HEK293T (cell line): ENCODE measurements around the gene WDTC1.

Experiments
- BHLHE40 ChIP-seq: fragments of 450-650 bp; IDR thresholded peaks from 2 replicates; pipeline ENCODE4 v1.6.1; 2016; ENCODE audit warnings: mild to moderate bottlenecking, moderate library complexity, borderline replicate concordance
- ELF4 ChIP-seq: fragments of 450-650 bp; IDR thresholded peaks from 2 replicates; pipeline ENCODE4 v1.6.1; 2017; ENCODE audit warnings: antibody characterized with exemption
- FOXA1 ChIP-seq: fragments of 450-650 bp; IDR thresholded peaks from 2 replicates; pipeline ENCODE4 v1.6.1; 2016; ENCODE audit warnings: mild to moderate bottlenecking
- FOXK2 ChIP-seq: fragments of 450-650 bp; IDR thresholded peaks from 2 replicates; pipeline ENCODE4 v1.6.1; 2016; ENCODE audit warnings: mild to moderate bottlenecking
- FOXM1 ChIP-seq: fragments of 450-650 bp; IDR thresholded peaks from 2 replicates; pipeline ENCODE4 v1.6.1; 2017; ENCODE audit warnings: mild to moderate bottlenecking, borderline replicate concordance
- HDGF ChIP-seq: fragments of 450-650 bp; IDR thresholded peaks from 2 replicates; pipeline ENCODE4 v1.6.1; 2017; ENCODE audit warnings: antibody characterized with exemption, borderline replicate concordance
- L3MBTL2 ChIP-seq: fragments of 450-650 bp; conservative IDR thresholded peaks from 2 replicates; pipeline ENCODE4 v1.6.1; 2016; ENCODE audit warnings: mild to moderate bottlenecking
- LEF1 ChIP-seq: fragments of 450-650 bp; IDR thresholded peaks from 2 replicates; pipeline ENCODE4 v1.6.1; 2017; ENCODE audit warnings: mild to moderate bottlenecking, borderline replicate concordance
- SP1 ChIP-seq: fragments of 450-650 bp; IDR thresholded peaks from 2 replicates; pipeline ENCODE4 v1.6.1; 2017
- SUZ12 ChIP-seq: fragments of 450-650 bp; IDR thresholded peaks from 2 replicates; pipeline ENCODE4 v1.6.1; 2016; ENCODE audit warnings: mild to moderate bottlenecking
- TARDBP ChIP-seq: fragments of 450-650 bp; IDR thresholded peaks from 2 replicates; pipeline ENCODE4 v1.6.1; 2016
- TF ChIP-seq, protein P1 (sequence below): fragments of 450-650 bp; IDR thresholded peaks from 2 replicates; pipeline ENCODE4 v1.6.1; 2016

DNA sequence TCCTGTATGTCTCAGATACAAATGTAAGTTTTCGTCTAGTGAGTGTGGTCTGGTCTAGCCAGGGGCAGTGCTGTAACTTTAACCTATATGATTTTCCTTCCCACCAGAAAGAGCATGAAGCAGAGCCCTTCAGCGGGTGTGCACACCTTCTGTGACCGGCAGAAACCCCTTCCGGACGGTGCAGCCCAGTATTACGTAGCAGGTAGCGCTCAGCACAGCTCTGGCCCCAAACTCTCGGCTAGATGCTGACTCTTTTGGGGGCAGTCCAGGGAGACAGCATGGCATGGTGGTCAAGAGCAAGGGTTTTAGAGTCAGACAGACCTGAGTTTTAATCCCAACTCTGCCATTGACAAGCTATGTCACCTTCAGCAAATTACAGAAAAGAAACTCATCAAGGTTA is 59.5 kb downstream of the WDTC1 start:
- TF ChIP-seq FOXM1 (no peak), SUZ12 (no peak), SP1 (no peak), HDGF (no peak), FOXK2 (no peak), L3MBTL2 (no peak), BHLHE40 (no peak), TARDBP (no peak), FOXA1 (no peak), ELF4 (no peak), LEF1 (no peak)
- TF ChIP-seq, protein P1, sequence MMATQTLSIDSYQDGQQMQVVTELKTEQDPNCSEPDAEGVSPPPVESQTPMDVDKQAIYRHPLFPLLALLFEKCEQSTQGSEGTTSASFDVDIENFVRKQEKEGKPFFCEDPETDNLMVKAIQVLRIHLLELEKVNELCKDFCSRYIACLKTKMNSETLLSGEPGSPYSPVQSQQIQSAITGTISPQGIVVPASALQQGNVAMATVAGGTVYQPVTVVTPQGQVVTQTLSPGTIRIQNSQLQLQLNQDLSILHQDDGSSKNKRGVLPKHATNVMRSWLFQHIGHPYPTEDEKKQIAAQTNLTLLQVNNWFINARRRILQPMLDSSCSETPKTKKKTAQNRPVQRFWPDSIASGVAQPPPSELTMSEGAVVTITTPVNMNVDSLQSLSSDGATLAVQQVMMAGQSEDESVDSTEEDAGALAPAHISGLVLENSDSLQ: no peak
